Calu3 (cell line): Measurements from ENCODE around the gene GSG1. TPM values are rescaled to one million over a fixed set of nuclear protein-coding genes. Genes with fewer than 3 reads are reported as not detected.

Experiments
- BruUV-seq: library from RNA; stranded (reverse); fragments of 400-500 nt; replicated peaks from 2 replicates; lab custom pipeline; 2021; lab: Mats Ljungman, UMichigan
- CTCF ChIA-PET: fragments of 300-600 bp; sonication (Branson Sonifier 250); formaldehyde crosslinking; loops from one replicate; lab custom pipeline; 2022; ENCODE audit warnings: antibody characterized with exemption; lab: Charles Lee
- DNase-seq: peaks from one replicate; pipeline ENCODE4 v3.0.0; 2022
- H3K27ac Mint-ChIP-seq: one replicate; pipeline ENCODE4 v1.8.0; 2022; ENCODE audit warnings: mixed read lengths; ENCODE audit not compliant: unreplicated experiment
- H3K27me3 Mint-ChIP-seq: one replicate; pipeline ENCODE4 v1.8.0; 2022; ENCODE audit warnings: mixed read lengths; ENCODE audit not compliant: unreplicated experiment
- H3K36me3 Mint-ChIP-seq: one replicate; pipeline ENCODE4 v1.8.0; 2022; ENCODE audit warnings: mild to moderate bottlenecking, moderate library complexity, mixed read lengths; ENCODE audit not compliant: insufficient read depth, unreplicated experiment
- H3K4me1 Mint-ChIP-seq: one replicate; pipeline ENCODE4 v1.8.0; 2022; ENCODE audit warnings: mild to moderate bottlenecking, low read depth, mixed read lengths; ENCODE audit not compliant: unreplicated experiment
- H3K4me3 Mint-ChIP-seq: one replicate; pipeline ENCODE4 v1.8.0; 2022; ENCODE audit warnings: mild to moderate bottlenecking, low read depth, moderate library complexity, mixed read lengths; ENCODE audit not compliant: unreplicated experiment
- H3K9me3 Mint-ChIP-seq: one replicate; pipeline ENCODE4 v1.8.0; 2022; ENCODE audit warnings: low read depth, mixed read lengths; ENCODE audit not compliant: unreplicated experiment
- CTCF ChIP-seq: fragments of 200-600 bp; IDR thresholded peaks from one replicate; pipeline ENCODE4 v1.8.0; 2022; ENCODE audit warnings: antibody characterized with exemption; ENCODE audit not compliant: unreplicated experiment
- intact Hi-C: fragments of 100-400 bp; cut with micrococcal nuclease; formaldehyde crosslinking; loops from one replicate; pipeline ENCODE4 v1.10.0; 2022; ENCODE audit not compliant: unreplicated experiment
- total RNA-seq: library from RNA; stranded (reverse); gene quantifications from 2 replicates; pipeline ENCODE4 v1.2.3, GENCODE V29; 2022

The GSG1 gene
- total RNA-seq, 1 experiment from 2014 or later, result not detected

DNA sequence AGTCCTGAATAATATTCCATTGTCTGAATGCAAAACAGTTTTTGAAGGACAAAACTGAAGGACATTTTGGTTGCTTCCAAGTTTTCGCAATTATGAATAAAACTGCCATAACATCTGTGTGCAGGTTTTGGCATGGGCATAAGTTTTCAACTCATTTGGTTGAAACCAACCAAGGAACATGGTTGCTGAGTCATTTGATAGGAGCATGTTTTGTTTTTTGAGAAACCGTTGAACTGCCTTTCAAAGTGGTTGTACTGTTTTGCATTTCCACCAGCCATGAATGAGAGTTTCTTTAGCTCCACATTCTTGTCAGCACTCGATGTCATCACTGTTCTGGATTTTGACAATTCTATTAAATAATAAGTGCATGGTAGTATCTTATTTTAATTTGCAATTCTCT, 23.0 kb upstream of the GSG1 start:
- H3K36me3 Mint-ChIP-seq, result no peaks in the 10 kb centered on the region
- no peak for TF ChIP-seq CTCF
- H3K4me1 Mint-ChIP-seq, result peaks cover 44% of the 10 kb centered on the region
- CTCF ChIA-PET, result no interaction called here
- H3K27me3 Mint-ChIP-seq, result no peaks in the 10 kb centered on the region
- DNase-seq, result no peak
- no peaks in the 10 kb centered on the region for H3K9me3 Mint-ChIP-seq
- intact Hi-C loops, result no loop called here
- no peak overlapping the region for H3K4me3 Mint-ChIP-seq
- no TSS peak for BruUV-seq
- no peak overlapping the region for H3K27ac Mint-ChIP-seq

GRCh38 chr12:13125996-13126395, 22.5 kb upstream of the GSG1 start:
- no peak for DNase-seq
- no TSS peak for BruUV-seq
- intact Hi-C loops, result no loop called here
- no peak for TF ChIP-seq CTCF
- Mint-ChIP-seq H3K27ac (no peak overlapping the region), H3K9me3 (no peaks in the 10 kb centered on the region), H3K36me3 (no peaks in the 10 kb centered on the region), H3K27me3 (no peaks in the 10 kb centered on the region), H3K4me3 (no peak overlapping the region), H3K4me1 (peaks cover 39% of the 10 kb centered on the region)
- CTCF ChIA-PET, result no interaction called here

- Mint-ChIP-seq H3K9me3 (no peaks in the 10 kb centered on the region), H3K4me1 (peaks cover 28% of the 10 kb centered on the region), H3K27ac (no peak overlapping the region), H3K36me3 (no peaks in the 10 kb centered on the region), H3K4me3 (no peak overlapping the region), H3K27me3 (no peaks in the 10 kb centered on the region)
- intact Hi-C loops, result no loop called here
- DNase-seq, result no peak
- CTCF ChIA-PET, result interaction anchor here (0.6 to 1.0 kb wide), 2 partner anchors 11 to 490 kb away, joined by 3 to 4 read pairs; no protein-coding TSS in a partner anchor
- no peak for TF ChIP-seq CTCF
- BruUV-seq, result no TSS peak
Observed at GRCh38 chr12:13124656-13125505, 21.4 kb upstream of the GSG1 start.

DNA sequence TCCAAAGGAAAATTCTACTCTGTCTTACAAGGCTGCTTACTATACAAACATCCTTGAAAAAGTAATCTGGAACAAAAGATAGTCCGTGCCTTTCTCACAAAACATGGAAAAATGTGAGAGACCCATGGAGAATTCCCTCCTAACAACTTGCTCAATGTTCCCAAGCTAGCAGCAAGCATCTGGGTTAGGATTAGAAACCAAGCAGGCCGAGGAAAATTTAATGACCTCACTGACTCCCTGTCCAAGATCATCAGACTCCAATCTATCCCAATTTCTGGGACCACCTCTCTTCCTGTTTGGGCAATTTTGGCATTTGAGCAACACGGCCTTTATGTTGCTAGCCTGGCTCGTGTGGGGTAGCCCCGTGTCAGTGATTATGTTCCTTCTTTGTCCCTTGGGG, 18.1 kb upstream of the GSG1 start:
- Mint-ChIP-seq H3K27me3 (peaks cover 4% of the 10 kb centered on the region), H3K4me3 (no peak overlapping the region), H3K4me1 (peaks cover 24% of the 10 kb centered on the region), H3K9me3 (no peaks in the 10 kb centered on the region), H3K27ac (no peak overlapping the region), H3K36me3 (no peaks in the 10 kb centered on the region)
- intact Hi-C loops, result no loop called here
- no TSS peak for BruUV-seq
- CTCF ChIA-PET, result no interaction called here
- DNase-seq, result no peak
- no peak for TF ChIP-seq CTCF
